ENCODE measurements around the gene HOXB8.
A peak's percentile ranks its signal among the peaks of the same experiment; 100 is the strongest.

The HOXB8 gene

GRCh38 chr17:48624544-48625494 is 9.7 kb upstream of the HOXB8 start:
- no peak for DNase-seq (ENCODE audit: low read depth)

GRCh38 chr17:48624118-48624517 is 9.0 kb upstream of the HOXB8 start:
- no peak for DNase-seq (ENCODE audit: low read depth)

GRCh38 chr17:48623583-48623982 is 8.5 kb upstream of the HOXB8 start:
- no peak for DNase-seq (ENCODE audit: low read depth)

GRCh38 chr17:48622857-48623256 is 7.8 kb upstream of the HOXB8 start:
- DNase-seq (ENCODE audit: low read depth), result no peak

- no peak for DNase-seq (ENCODE audit: low read depth)
Measured at GRCh38 chr17:48621410-48622392, 6.6 kb upstream of the HOXB8 start.

GRCh38 chr17:48620461-48621139 is 5.5 kb upstream of the HOXB8 start:
- DNase-seq (ENCODE audit: low read depth), result no peak

GRCh38 chr17:48619826-48620449 is 4.8 kb upstream of the HOXB8 start:
- no peak for DNase-seq (ENCODE audit: low read depth)

GRCh38 chr17:48618256-48618896 is 3.3 kb upstream of the HOXB8 start:
- DNase-seq (ENCODE audit: low read depth), result peak; percentile 88

- no peak for DNase-seq (ENCODE audit: low read depth)
Measured at GRCh38 chr17:48617471-48618255, 2.6 kb upstream of the HOXB8 start.

- DNase-seq (ENCODE audit: low read depth), result no peak
Measured at GRCh38 chr17:48616717-48617470, 1.8 kb upstream of the HOXB8 start.

- no peak for DNase-seq (ENCODE audit: low read depth)
Measured at GRCh38 chr17:48615963-48616716, 1.0 kb upstream of the HOXB8 start.

GRCh38 chr17:48613862-48614694 is 1.0 kb downstream of the HOXB8 start:
- DNase-seq (ENCODE audit: low read depth), result no peak

- DNase-seq (ENCODE audit: low read depth), result peak; percentile 57
Measured at GRCh38 chr17:48612854-48613691, 2.0 kb downstream of the HOXB8 start.

- no peak for DNase-seq (ENCODE audit: low read depth)
Measured at GRCh38 chr17:48612456-48612853, 2.6 kb downstream of the HOXB8 start.

GRCh38 chr17:48611681-48612455 is 3.2 kb downstream of the HOXB8 start:
- DNase-seq (ENCODE audit: low read depth), result no peak

GRCh38 chr17:48611213-48611612 is 3.9 kb downstream of the HOXB8 start:
- DNase-seq (ENCODE audit: low read depth), result no peak
